Chondrocyte (in vitro differentiated cells): ENCODE data around the gene EIF5A. TPM values are rescaled to one million over a fixed set of nuclear protein-coding genes. Genes with fewer than 3 reads are reported as not detected.

Source experiments
- DNase-seq: peaks from one replicate; pipeline ENCODE4 v3.0.0; 2021; ENCODE audit warnings: mixed read lengths, low spot score
- H3K27ac Mint-ChIP-seq: one replicate; pipeline ENCODE4 v1.8.0; 2021; ENCODE audit warnings: mild to moderate bottlenecking, moderate library complexity, mixed read lengths; ENCODE audit not compliant: unreplicated experiment
- H3K27me3 Mint-ChIP-seq: 2 replicates; pipeline ENCODE4 v1.8.0; 2021; ENCODE audit warnings: low read depth, mixed read lengths
- H3K36me3 Mint-ChIP-seq: 2 replicates; pipeline ENCODE4 v1.8.0; 2021; ENCODE audit warnings: low read depth, mixed read lengths
- H3K4me1 Mint-ChIP-seq: 2 replicates; pipeline ENCODE4 v1.8.0; 2021; ENCODE audit warnings: low read depth, mild to moderate bottlenecking, mixed read lengths
- H3K4me3 Mint-ChIP-seq: one replicate; pipeline ENCODE4 v1.8.0; 2021; ENCODE audit warnings: mild to moderate bottlenecking, moderate library complexity, mixed read lengths; ENCODE audit not compliant: unreplicated experiment
- H3K9me3 Mint-ChIP-seq: 2 replicates; pipeline ENCODE4 v1.8.0; 2021; ENCODE audit warnings: low read depth, mixed read lengths
- CTCF ChIP-seq: fragments of 200-600 bp; sonication (generic); IDR thresholded peaks from 2 replicates; pipeline ENCODE4 v1.5.0; 2021; ENCODE audit warnings: antibody characterized with exemption, mild to moderate bottlenecking, moderate library complexity
- total RNA-seq: library from RNA; stranded (reverse); gene quantifications from 3 replicates; pipeline ENCODE4 v1.2.1, GENCODE V29; 2021

The EIF5A gene
- total RNA-seq, 1 donor from 2014 or later = 364 TPM

- Mint-ChIP-seq H3K4me1 (peaks cover under 1% of the 10 kb centered on the region), H3K9me3 (no peaks in the 10 kb centered on the region), H3K36me3 (peaks cover 26% of the 10 kb centered on the region), H3K27ac (no peak overlapping the region), H3K4me3 (no peak overlapping the region), H3K27me3 (no peaks in the 10 kb centered on the region)
- no peak for TF ChIP-seq CTCF
- DNase-seq = no peak
Observed at GRCh38 chr17:7321466-7321865, 14.0 kb downstream of the EIF5A start.

DNA sequence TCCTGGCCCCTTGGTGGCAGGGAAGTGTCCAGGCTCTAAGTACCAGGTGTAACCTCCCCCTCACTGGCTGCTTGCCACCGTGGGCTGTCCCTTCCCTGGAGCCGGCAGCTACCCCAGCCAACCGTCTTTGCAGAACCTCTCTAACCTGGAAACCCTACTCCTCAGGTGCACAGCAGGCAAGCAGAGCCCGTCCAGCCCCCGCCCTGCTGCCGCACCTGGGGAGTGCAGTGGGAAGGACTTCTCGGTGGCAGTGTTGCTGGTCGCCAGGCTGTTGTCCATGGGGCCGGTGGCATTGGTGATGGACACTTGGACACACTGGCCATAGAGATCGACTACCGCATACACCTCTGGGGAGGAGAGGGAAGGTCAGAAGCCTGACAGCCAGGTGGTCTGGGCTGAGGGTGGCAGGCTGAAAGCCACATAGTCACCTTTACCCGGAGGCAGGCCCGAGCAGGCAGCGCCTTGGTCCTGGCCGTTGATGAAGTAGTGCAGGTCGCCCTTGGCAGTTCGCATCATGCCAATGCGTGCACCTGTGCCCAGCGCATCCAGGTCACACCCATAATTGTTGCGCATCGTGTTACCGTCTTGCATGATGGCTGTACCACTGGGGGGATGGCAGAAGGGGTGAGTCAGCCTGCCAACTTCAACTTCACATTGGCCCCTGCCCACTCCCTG lies 15.2 kb downstream of the EIF5A start:
- Mint-ChIP-seq H3K4me3 (no peak overlapping the region), H3K27ac (no peak overlapping the region), H3K9me3 (no peaks in the 10 kb centered on the region), H3K27me3 (no peaks in the 10 kb centered on the region), H3K4me1 (peaks cover 3% of the 10 kb centered on the region), H3K36me3 (peaks cover 25% of the 10 kb centered on the region)
- DNase-seq = no peak
- no peak for TF ChIP-seq CTCF

- Mint-ChIP-seq H3K27ac (no peak overlapping the region), H3K9me3 (no peaks in the 10 kb centered on the region), H3K36me3 (peaks cover 20% of the 10 kb centered on the region), H3K4me3 (no peak overlapping the region), H3K27me3 (no peaks in the 10 kb centered on the region), H3K4me1 (peaks cover 15% of the 10 kb centered on the region)
- TF ChIP-seq CTCF = peak; percentile 84
- no peak for DNase-seq
Observed at GRCh38 chr17:7323731-7324437, 16.5 kb downstream of the EIF5A start.

GRCh38 chr17:7324438-7324779 lies 17.0 kb downstream of the EIF5A start:
- H3K27ac Mint-ChIP-seq = no peak overlapping the region

More at GRCh38 chr17:7324438-7324779, 17.0 kb downstream of the EIF5A start:
- DNase-seq = no peak
- H3K27me3 Mint-ChIP-seq = no peaks in the 10 kb centered on the region
- H3K36me3 Mint-ChIP-seq = peaks cover 19% of the 10 kb centered on the region
- H3K9me3 Mint-ChIP-seq = no peaks in the 10 kb centered on the region
- peaks cover 16% of the 10 kb centered on the region for H3K4me1 Mint-ChIP-seq
- no peak overlapping the region for H3K4me3 Mint-ChIP-seq
- peak; percentile 62 for TF ChIP-seq CTCF
